ENCODE measurements around the gene NAB1.

DNA sequence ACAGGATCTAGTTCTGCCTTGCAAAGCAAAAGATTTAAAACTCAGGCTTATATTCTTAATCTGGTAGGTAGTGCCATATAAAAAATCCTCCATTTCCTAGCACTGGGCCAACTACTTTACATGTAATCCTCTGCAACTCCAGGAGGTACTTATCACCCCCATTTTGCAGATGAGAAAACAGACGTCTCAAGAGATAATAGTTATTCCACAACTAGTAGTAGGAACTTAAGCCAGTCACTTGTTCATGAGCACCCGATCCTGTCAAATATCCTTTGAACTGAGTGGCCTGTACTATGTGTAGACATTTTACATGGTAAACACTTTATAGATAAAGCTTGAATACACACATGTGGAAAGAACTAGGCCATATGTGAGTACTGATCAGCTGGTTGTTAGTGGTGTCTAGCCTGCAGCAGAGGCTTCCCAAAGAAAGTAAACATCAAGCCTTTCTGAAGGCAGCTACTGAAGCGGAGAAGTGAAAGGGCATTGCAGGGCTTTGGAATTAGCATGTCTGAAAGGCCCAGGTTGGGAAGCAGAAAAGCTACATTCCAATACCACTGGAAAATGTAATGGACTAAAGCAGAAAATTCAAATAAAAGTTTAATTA is 48.0 kb downstream of the NAB1 start:
- TF ChIP-seq, protein P1, sequence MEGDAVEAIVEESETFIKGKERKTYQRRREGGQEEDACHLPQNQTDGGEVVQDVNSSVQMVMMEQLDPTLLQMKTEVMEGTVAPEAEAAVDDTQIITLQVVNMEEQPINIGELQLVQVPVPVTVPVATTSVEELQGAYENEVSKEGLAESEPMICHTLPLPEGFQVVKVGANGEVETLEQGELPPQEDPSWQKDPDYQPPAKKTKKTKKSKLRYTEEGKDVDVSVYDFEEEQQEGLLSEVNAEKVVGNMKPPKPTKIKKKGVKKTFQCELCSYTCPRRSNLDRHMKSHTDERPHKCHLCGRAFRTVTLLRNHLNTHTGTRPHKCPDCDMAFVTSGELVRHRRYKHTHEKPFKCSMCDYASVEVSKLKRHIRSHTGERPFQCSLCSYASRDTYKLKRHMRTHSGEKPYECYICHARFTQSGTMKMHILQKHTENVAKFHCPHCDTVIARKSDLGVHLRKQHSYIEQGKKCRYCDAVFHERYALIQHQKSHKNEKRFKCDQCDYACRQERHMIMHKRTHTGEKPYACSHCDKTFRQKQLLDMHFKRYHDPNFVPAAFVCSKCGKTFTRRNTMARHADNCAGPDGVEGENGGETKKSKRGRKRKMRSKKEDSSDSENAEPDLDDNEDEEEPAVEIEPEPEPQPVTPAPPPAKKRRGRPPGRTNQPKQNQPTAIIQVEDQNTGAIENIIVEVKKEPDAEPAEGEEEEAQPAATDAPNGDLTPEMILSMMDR (conservative IDR thresholded peaks at IDR 0.05; ENCODE audit: low read depth in 2 of 2), result no peak
- no peak for TF ChIP-seq CREB1 (CRISPR knock-in tag; IDR thresholded peaks at IDR 0.05; ENCODE audit: low read depth)
- TF ChIP-seq EZH2 (IDR thresholded peaks at IDR 0.05; ENCODE audit: low read depth, unreplicated experiment), result no peak
- TF ChIP-seq, protein P2, sequence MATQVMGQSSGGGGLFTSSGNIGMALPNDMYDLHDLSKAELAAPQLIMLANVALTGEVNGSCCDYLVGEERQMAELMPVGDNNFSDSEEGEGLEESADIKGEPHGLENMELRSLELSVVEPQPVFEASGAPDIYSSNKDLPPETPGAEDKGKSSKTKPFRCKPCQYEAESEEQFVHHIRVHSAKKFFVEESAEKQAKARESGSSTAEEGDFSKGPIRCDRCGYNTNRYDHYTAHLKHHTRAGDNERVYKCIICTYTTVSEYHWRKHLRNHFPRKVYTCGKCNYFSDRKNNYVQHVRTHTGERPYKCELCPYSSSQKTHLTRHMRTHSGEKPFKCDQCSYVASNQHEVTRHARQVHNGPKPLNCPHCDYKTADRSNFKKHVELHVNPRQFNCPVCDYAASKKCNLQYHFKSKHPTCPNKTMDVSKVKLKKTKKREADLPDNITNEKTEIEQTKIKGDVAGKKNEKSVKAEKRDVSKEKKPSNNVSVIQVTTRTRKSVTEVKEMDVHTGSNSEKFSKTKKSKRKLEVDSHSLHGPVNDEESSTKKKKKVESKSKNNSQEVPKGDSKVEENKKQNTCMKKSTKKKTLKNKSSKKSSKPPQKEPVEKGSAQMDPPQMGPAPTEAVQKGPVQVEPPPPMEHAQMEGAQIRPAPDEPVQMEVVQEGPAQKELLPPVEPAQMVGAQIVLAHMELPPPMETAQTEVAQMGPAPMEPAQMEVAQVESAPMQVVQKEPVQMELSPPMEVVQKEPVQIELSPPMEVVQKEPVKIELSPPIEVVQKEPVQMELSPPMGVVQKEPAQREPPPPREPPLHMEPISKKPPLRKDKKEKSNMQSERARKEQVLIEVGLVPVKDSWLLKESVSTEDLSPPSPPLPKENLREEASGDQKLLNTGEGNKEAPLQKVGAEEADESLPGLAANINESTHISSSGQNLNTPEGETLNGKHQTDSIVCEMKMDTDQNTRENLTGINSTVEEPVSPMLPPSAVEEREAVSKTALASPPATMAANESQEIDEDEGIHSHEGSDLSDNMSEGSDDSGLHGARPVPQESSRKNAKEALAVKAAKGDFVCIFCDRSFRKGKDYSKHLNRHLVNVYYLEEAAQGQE (IDR thresholded peaks at IDR 0.05; ENCODE audit: unreplicated experiment), result no peak
- no peak for TF ChIP-seq POLR2AphosphoS5 (IDR thresholded peaks at IDR 0.05; ENCODE audit: low read depth)
- TF ChIP-seq, protein P3, sequence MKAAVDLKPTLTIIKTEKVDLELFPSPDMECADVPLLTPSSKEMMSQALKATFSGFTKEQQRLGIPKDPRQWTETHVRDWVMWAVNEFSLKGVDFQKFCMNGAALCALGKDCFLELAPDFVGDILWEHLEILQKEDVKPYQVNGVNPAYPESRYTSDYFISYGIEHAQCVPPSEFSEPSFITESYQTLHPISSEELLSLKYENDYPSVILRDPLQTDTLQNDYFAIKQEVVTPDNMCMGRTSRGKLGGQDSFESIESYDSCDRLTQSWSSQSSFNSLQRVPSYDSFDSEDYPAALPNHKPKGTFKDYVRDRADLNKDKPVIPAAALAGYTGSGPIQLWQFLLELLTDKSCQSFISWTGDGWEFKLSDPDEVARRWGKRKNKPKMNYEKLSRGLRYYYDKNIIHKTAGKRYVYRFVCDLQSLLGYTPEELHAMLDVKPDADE (IDR thresholded peaks at IDR 0.05), result no peak
- TF ChIP-seq EZH2phosphoT487 (IDR thresholded peaks at IDR 0.05; ENCODE audit: unreplicated experiment), result no peak

Measured in GM23338 (cell line).